GM19328 (cell line): Measurements from ENCODE around the gene RRN3.
"Not testable (repeated sequence)": the region's sequence is repeated elsewhere in the genome, so short reads cannot be mapped to it uniquely, and the experiment has no call there.

Experiments used
- ATAC-seq: cut with Tn5 transposase; IDR thresholded peaks from one replicate; pipeline ENCODE4 v1.9.1; 2021; ENCODE audit warnings: mild to moderate bottlenecking, moderate library complexity; ENCODE audit not compliant: unreplicated experiment

The RRN3 gene

GRCh38 chr16:15099366-15099909, 5.4 kb upstream of the RRN3 start:
- ATAC-seq, result not testable (repeated sequence)

GRCh38 chr16:15096583-15096972, 2.5 kb upstream of the RRN3 start:
- ATAC-seq, result not testable (repeated sequence)

DNA sequence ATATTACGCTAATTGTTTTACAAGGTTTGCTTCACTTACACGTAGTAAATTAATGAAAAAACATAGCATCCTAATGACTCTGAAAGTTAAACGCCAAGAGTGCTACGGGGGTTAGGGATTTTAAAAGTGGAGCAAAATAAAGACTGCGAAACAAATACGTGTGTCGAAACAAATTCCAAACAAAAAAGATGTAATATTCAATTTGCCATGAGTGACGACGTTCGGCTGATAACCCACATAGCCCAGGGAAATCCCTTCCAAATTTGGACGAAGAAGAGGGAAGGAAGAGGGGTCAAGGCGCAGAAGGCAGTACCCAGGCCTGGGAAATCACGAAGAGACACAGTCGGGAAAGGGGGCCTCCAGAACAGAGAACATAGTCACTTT, 509 bp downstream of the RRN3 start:
- not testable (repeated sequence) for ATAC-seq

- not testable (repeated sequence) for ATAC-seq
Observed at GRCh38 chr16:15090663-15091269, 3.3 kb downstream of the RRN3 start.

- ATAC-seq, result not testable (repeated sequence)
Observed at GRCh38 chr16:15082788-15083187, 11.3 kb downstream of the RRN3 start.

DNA sequence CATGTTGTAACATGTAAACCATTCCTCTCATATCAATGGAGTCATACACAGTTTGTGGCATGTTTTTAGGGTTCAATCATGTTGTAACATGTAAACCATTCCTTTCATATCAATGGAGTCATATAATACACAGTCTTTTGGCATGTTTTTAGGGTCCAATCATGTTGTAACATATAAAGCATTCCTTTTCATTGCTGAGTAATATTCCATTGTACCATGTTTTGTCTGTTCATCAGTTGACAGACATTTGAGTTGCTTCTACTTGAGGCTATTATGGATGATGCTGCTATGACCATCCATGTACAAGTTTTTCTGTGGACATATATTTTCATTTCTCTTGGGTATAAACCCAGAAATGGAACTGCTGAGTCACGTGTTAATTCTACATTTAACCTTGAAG, 13.2 kb downstream of the RRN3 start:
- not testable (repeated sequence) for ATAC-seq

DNA sequence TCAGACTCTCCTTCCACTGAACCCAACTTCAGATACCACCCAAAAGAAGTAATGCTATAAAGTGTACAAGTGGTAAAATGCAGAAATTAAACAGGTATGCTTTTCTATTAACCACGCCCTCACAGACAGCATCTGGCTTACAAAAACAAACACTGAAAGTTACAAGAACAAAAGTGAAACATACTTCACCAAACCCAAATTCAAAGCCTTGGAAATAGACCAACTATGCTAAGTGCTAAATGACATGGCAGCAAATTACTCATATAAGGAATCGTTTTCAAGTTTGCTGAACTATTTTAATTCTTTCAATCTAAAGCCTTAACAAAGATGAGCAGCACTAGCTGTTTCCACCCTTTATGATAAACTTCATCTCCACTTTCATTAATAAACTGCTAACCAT, 17.9 kb downstream of the RRN3 start:
- not testable (repeated sequence) for ATAC-seq

DNA sequence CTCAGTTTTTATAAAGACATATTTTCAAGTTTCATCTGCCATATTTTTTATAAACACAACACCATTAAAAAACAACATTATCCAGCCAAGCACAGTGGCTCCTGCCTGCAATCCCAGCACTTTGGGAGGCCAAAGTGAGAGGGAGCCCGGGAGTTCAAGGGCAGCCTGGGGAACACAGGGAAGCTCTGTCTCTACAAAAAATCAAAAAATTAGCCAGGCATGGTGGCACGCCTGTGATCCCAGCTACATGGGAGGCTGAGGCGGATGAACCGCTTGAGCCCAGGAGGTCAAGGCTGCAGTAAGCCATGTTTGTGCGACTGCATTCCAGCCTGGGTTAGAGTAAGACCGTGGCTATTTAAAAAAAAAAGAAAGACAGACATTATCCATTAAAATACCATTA, 21.0 kb downstream of the RRN3 start:
- no peak for ATAC-seq

DNA sequence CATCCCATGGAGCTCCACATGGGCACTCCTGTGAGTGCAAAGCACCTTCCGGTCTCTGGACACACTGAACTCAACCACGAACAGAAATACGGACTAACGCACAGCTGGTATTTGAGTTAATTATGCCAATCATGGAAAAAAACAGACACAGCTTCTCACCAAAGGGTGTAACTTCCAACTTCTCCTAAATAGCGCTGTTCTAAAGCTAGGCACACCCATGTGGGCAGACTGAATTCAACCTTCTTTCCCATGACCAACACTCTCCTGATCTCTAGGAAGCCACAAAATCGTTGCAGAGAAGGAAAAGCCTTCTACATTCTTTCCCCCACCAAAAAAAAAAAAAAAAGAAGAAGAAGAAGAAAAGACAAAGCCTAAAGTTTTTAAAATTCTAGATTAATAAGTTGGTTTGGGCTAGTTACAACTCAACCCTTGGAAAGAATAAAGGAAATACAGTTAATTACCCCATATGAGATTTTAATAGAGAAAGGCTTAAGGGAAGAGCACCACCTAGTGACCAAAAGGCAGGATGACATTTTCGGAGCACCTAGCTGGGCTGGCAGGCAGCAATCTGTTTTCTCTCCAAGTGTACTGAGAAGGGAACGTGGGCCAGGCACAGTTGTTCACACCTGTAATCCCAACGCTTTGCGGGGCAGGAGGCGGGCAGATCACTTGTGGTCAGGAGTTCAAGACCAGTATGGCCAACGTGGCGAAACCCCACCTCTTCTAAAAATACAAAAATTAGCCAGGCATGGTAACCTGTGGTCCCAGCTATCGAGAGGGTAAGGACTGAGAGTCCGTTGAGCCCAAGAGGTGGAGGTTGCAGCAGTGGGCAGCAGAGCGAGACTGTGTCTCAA, 21.9 kb downstream of the RRN3 start:
- not testable (repeated sequence) for ATAC-seq

DNA sequence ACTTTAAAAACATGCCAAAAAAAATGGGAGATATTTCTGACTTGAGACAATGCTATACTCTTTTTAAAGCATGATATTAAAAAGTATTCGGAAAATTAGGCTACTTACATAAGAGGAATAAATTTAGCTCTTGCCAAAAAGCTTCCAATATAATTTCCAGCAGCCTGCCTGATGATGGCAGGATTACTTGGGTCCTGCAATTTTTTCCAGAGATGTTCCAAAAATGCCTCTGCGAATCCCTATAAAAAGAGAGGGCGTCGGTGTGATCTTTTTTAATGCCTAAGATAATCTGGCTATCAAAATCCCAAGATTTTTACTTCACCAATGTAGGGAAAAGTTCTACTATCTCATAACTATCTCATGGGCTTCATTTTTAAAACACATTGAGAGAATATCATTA, 23.1 kb downstream of the RRN3 start:
- ATAC-seq, result not testable (repeated sequence)

- ATAC-seq, result not testable (repeated sequence)
Observed at GRCh38 chr16:15066690-15067089, 27.4 kb downstream of the RRN3 start.

- ATAC-seq, result not testable (repeated sequence)
Observed at GRCh38 chr16:15065961-15066360, 28.1 kb downstream of the RRN3 start.

- not testable (repeated sequence) for ATAC-seq
Observed at GRCh38 chr16:15062085-15062810, 31.8 kb downstream of the RRN3 start.

- ATAC-seq, result no peak
Observed at GRCh38 chr16:15059324-15059723, 34.7 kb downstream of the RRN3 start.

DNA sequence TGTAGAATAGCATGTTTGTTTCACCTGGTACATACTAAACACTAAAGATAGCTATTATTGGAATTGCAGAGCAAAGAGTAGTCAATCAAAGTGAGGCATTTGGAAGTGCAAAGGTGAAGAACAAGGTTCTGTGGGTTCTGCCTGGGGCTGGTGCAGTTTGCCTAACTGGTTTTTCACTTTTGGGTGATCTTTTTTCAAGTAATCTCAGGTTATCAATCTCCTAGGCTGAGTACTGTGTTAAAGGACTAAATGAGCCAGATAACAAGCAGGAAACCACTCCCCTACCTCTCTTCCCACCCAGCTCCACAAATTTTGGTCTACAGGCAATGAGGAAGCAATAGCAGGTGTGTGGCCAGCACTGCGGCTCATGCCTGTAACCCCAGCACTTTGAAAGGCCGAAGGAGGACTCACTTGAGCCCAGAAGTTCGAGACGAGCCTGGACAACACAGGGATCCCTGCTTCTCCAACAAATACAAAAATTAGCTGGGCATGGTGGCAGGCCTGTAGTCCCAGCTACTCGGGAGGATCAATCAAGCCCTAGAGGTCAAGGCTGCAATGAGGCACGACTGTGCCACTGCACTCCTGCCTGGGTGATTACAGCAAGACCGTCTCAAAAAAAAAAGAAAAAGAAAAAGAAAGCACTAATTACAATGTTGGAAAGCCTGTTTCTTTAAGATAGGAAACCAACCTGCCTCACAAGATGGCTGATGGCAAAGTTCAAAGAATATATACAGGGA, 36.2 kb downstream of the RRN3 start:
- ATAC-seq, result no peak

GRCh38 chr16:15055141-15056053, 38.7 kb downstream of the RRN3 start:
- peak; percentile 50 for ATAC-seq

DNA sequence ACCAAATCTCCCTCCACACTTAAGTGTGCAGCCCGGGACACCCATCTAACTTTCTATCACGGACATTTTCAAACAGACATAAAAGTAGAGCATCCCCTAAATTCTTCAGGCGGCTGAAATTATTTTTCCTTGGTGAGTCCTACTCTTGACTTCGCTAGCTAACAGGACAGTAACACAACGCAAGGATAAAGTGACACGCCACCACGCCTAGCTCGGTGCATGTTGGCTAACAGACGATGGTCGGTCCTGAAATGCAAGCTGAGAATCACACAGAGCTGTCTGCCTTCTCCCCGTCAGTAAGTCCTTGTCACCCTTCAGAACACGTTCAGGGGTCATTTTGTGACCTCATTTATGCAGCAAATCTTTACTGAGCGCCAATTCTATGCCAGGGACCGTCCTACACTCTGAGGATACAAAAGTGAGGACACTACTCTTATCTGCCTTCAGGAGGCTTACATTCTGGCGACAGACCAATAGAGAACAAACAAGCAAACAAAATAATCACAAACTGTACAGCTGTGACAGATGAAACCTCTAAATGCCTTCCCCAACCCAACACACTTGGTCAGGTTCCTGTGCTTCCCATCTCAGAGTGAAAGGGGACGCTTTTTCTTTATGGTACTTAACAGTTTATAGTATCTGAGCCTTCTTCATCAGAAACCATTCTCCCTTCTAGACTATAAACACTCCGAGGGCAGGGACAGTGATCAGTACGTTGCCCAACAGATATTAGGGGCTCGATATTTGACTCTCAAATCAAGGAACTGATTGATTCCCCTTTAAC, 39.5 kb downstream of the RRN3 start:
- no peak for ATAC-seq

GRCh38 chr16:15053904-15054303, 40.2 kb downstream of the RRN3 start:
- ATAC-seq, result no peak
